HG03354 (cell line): ENCODE data around the gene BICC1.

ENCODE experiments used
- ATAC-seq: cut with Tn5 transposase; IDR thresholded peaks from one replicate; pipeline ENCODE4 v1.9.1; 2021; ENCODE audit warnings: mild to moderate bottlenecking; ENCODE audit not compliant: unreplicated experiment, poor library complexity, severe bottlenecking

BICC1 gene

DNA sequence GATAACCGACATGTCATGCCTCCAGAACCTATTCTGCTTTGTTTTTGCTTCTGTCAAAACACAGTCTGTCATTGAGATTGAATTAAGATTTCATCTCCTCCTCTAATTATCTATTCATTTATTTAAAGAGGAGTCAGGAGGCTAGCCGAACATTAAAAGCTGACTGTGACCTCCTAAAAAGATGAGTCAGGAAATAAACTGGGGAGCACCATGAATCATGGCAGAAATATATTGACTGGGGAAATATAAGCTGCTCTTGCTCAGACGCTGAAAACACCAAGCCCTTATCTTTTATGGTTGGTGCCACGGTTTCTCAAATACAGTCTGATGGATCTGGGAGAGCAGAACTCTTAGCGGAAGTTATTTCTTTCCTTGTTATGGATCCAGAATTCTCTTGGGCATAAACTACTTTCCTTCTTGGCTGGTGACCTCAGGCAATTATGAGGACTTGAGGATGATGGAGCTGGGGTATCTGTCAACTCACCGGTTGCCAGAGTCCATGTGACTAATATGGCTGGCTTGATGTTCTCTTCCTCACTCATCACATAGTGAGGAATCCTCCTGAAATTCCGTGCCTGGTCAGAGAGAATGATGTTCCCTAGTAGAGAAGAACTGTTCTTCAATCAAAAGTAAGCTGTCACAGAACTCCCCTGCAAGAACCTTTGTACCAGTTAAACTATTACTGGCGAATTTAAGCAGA lies 356.2 kb downstream of the BICC1 start:
- ATAC-seq, result no peak

DNA sequence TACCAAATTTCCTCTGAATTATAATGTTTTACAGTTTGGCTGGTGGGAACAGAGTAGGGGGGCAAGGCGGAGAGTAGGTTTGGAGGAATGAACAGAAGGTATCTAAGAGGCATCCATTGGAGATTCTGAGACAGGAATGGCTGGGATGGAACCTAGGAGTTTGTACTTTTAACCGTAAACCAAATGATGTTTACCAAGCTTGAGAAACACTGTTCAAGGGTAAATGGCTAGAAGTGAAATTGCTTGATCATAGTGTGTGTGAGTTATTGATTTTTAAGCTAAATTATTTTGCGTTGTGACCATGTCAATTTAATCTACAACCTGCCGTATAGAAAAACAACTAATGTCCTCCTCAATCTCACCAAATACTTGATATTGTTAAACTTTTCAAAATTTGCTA lies 357.4 kb downstream of the BICC1 start:
- ATAC-seq, result no peak

- no peak for ATAC-seq
Observed at GRCh38 chr10:58873161-58873560, 360.5 kb downstream of the BICC1 start.
